ENCODE measurements around the gene RNASE13.

Gene RNASE13

DNA sequence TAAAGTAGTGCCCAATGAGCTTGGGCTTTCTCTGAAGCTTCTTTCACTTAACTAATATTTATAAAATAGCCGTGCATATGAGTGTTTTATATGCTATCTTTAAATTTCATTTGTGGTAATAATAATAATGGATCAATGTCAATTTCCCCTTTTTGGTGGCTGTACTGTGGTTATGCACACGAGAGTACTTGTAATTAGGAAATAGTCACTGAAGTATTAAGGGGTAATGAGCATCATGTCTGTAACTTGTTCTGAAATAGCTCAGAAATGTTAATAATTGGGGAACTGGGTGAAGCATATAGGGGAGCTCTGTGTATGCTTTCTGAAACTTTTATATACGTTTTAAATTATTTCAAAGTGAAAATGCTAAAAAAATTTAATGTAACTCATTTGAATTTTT lies 16.0 kb upstream of the RNASE13 start:
- ATAC-seq: no peak
- TF ChIP-seq BACH2 (CRISPR knock-in tag; IDR thresholded peaks at IDR 0.05; ENCODE audit: borderline replicate concordance): no peak
- TF ChIP-seq ZNF70 (CRISPR knock-in tag; IDR thresholded peaks at IDR 0.05): no peak
- TF ChIP-seq, protein P1, sequence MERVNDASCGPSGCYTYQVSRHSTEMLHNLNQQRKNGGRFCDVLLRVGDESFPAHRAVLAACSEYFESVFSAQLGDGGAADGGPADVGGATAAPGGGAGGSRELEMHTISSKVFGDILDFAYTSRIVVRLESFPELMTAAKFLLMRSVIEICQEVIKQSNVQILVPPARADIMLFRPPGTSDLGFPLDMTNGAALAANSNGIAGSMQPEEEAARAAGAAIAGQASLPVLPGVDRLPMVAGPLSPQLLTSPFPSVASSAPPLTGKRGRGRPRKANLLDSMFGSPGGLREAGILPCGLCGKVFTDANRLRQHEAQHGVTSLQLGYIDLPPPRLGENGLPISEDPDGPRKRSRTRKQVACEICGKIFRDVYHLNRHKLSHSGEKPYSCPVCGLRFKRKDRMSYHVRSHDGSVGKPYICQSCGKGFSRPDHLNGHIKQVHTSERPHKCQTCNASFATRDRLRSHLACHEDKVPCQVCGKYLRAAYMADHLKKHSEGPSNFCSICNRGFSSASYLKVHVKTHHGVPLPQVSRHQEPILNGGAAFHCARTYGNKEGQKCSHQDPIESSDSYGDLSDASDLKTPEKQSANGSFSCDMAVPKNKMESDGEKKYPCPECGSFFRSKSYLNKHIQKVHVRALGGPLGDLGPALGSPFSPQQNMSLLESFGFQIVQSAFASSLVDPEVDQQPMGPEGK (CRISPR knock-in tag; IDR thresholded peaks at IDR 0.05; ENCODE audit: borderline replicate concordance): no peak
- TF ChIP-seq ISL1 (CRISPR knock-in tag; IDR thresholded peaks at IDR 0.05): no peak
- no peak for TF ChIP-seq ZC3H10 (CRISPR knock-in tag; IDR thresholded peaks at IDR 0.05)
- TF ChIP-seq ESRRG (CRISPR knock-in tag; IDR thresholded peaks at IDR 0.05): no peak
- TF ChIP-seq, protein P2, sequence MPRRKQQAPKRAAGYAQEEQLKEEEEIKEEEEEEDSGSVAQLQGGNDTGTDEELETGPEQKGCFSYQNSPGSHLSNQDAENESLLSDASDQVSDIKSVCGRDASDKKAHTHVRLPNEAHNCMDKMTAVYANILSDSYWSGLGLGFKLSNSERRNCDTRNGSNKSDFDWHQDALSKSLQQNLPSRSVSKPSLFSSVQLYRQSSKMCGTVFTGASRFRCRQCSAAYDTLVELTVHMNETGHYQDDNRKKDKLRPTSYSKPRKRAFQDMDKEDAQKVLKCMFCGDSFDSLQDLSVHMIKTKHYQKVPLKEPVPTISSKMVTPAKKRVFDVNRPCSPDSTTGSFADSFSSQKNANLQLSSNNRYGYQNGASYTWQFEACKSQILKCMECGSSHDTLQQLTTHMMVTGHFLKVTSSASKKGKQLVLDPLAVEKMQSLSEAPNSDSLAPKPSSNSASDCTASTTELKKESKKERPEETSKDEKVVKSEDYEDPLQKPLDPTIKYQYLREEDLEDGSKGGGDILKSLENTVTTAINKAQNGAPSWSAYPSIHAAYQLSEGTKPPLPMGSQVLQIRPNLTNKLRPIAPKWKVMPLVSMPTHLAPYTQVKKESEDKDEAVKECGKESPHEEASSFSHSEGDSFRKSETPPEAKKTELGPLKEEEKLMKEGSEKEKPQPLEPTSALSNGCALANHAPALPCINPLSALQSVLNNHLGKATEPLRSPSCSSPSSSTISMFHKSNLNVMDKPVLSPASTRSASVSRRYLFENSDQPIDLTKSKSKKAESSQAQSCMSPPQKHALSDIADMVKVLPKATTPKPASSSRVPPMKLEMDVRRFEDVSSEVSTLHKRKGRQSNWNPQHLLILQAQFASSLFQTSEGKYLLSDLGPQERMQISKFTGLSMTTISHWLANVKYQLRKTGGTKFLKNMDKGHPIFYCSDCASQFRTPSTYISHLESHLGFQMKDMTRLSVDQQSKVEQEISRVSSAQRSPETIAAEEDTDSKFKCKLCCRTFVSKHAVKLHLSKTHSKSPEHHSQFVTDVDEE (CRISPR knock-in tag; IDR thresholded peaks at IDR 0.05): no peak
- TF ChIP-seq SNAI2 (CRISPR knock-in tag; IDR thresholded peaks at IDR 0.05): no peak
- TF ChIP-seq, protein P3, sequence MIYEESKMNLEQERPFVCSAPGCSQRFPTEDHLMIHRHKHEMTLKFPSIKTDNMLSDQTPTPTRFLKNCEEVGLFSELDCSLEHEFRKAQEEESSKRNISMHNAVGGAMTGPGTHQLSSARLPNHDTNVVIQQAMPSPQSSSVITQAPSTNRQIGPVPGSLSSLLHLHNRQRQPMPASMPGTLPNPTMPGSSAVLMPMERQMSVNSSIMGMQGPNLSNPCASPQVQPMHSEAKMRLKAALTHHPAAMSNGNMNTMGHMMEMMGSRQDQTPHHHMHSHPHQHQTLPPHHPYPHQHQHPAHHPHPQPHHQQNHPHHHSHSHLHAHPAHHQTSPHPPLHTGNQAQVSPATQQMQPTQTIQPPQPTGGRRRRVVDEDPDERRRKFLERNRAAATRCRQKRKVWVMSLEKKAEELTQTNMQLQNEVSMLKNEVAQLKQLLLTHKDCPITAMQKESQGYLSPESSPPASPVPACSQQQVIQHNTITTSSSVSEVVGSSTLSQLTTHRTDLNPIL (CRISPR knock-in tag; IDR thresholded peaks at IDR 0.05; ENCODE audit: low read depth): no peak
- no peak for TF ChIP-seq ZFP30 (CRISPR knock-in tag; IDR thresholded peaks at IDR 0.05)

DNA sequence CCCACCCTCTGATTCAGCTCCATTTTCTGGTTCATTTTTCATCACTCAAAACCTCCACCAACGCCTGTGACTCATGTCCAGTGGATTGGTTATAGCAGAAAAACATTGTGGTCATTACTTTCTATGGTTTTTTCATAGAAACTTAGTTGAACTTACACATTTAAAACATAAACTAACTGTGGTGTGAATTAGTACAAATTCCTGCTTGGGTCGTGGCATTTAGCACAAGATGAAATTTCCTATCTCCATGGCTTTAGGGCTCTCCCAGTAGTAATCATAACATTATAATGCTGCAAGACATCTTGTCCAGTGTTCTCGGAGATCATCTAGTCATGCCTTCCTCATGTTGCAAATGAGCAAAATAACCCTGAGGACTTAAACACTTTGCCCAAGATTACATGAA lies 14.7 kb upstream of the RNASE13 start:
- no peak for TF ChIP-seq RARB (CRISPR knock-in tag; IDR thresholded peaks at IDR 0.05)
- TF ChIP-seq ZFP30 (CRISPR knock-in tag; IDR thresholded peaks at IDR 0.05): no peak
- TF ChIP-seq CSDC2 (CRISPR knock-in tag; IDR thresholded peaks at IDR 0.05): no peak
- TF ChIP-seq, protein P4, sequence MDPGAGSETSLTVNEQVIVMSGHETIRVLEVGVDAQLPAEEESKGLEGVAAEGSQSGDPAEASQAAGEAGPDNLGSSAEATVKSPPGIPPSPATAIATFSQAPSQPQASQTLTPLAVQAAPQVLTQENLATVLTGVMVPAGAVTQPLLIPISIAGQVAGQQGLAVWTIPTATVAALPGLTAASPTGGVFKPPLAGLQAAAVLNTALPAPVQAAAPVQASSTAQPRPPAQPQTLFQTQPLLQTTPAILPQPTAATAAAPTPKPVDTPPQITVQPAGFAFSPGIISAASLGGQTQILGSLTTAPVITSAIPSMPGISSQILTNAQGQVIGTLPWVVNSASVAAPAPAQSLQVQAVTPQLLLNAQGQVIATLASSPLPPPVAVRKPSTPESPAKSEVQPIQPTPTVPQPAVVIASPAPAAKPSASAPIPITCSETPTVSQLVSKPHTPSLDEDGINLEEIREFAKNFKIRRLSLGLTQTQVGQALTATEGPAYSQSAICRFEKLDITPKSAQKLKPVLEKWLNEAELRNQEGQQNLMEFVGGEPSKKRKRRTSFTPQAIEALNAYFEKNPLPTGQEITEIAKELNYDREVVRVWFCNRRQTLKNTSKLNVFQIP (CRISPR knock-in tag; IDR thresholded peaks at IDR 0.05; ENCODE audit: borderline replicate concordance, low read depth): no peak
- TF ChIP-seq TOX (CRISPR knock-in tag; IDR thresholded peaks at IDR 0.05; ENCODE audit: borderline replicate concordance): no peak
- TF ChIP-seq ZC3H10 (CRISPR knock-in tag; IDR thresholded peaks at IDR 0.05): no peak
- no peak for TF ChIP-seq OSR1 (CRISPR knock-in tag; IDR thresholded peaks at IDR 0.05)
- ATAC-seq: no peak

DNA sequence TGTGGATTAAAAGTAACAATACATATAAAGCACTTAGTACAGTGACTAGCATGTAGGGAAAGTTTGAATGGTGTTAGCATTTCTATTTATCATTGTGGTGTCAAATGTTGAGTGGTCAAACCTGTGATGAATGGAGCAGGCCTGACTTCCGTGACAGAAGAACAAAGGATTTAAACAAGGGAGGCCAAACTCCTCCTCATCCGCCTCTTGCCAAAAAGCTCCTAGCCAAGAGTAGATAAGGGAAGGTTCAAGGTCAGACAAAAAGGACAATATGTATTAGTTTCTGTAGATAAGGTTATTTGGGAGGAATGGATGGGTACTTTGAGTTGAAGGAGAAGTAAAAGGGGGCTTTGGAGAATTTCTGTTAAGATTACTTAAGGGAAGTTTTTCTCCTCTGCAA lies 14.0 kb upstream of the RNASE13 start:
- no peak for ATAC-seq
- no peak for TF ChIP-seq RARB (CRISPR knock-in tag; IDR thresholded peaks at IDR 0.05)
- no peak for TF ChIP-seq ZNF565 (CRISPR knock-in tag; conservative IDR thresholded peaks at IDR 0.05; ENCODE audit: low read depth)
- TF ChIP-seq GLIS3 (CRISPR knock-in tag; IDR thresholded peaks at IDR 0.05): no peak
- TF ChIP-seq ZNF8 (CRISPR knock-in tag; IDR thresholded peaks at IDR 0.05): no peak
- TF ChIP-seq ESRRG (CRISPR knock-in tag; IDR thresholded peaks at IDR 0.05): no peak
- no peak for TF ChIP-seq ZFP3 (CRISPR knock-in tag; IDR thresholded peaks at IDR 0.05)
- no peak for TF ChIP-seq BACH2 (CRISPR knock-in tag; IDR thresholded peaks at IDR 0.05; ENCODE audit: borderline replicate concordance)
- no peak for TF ChIP-seq PPARA (CRISPR knock-in tag; IDR thresholded peaks at IDR 0.05; ENCODE audit: borderline replicate concordance)
- TF ChIP-seq ZNF70 (CRISPR knock-in tag; IDR thresholded peaks at IDR 0.05): no peak
- no peak for TF ChIP-seq ARNTL (CRISPR knock-in tag; IDR thresholded peaks at IDR 0.05; ENCODE audit: borderline replicate concordance, low read depth)
- TF ChIP-seq, protein P5, sequence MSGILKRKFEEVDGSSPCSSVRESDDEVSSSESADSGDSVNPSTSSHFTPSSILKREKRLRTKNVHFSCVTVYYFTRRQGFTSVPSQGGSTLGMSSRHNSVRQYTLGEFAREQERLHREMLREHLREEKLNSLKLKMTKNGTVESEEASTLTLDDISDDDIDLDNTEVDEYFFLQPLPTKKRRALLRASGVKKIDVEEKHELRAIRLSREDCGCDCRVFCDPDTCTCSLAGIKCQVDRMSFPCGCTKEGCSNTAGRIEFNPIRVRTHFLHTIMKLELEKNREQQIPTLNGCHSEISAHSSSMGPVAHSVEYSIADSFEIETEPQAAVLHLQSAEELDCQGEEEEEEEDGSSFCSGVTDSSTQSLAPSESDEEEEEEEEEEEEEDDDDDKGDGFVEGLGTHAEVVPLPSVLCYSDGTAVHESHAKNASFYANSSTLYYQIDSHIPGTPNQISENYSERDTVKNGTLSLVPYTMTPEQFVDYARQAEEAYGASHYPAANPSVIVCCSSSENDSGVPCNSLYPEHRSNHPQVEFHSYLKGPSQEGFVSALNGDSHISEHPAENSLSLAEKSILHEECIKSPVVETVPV (CRISPR knock-in tag; IDR thresholded peaks at IDR 0.05): no peak
- TF ChIP-seq ZC3H10 (CRISPR knock-in tag; IDR thresholded peaks at IDR 0.05): no peak
- no peak for TF ChIP-seq CSDC2 (CRISPR knock-in tag; IDR thresholded peaks at IDR 0.05)
- TF ChIP-seq SNAI2 (CRISPR knock-in tag; IDR thresholded peaks at IDR 0.05): no peak
- TF ChIP-seq, protein P1 (CRISPR knock-in tag; IDR thresholded peaks at IDR 0.05; ENCODE audit: borderline replicate concordance): no peak
- TF ChIP-seq, protein P4 (CRISPR knock-in tag; IDR thresholded peaks at IDR 0.05; ENCODE audit: borderline replicate concordance, low read depth): no peak

All from SK-N-SH treated with all-trans-retinoic acid at 6 μM for 48 hours (cell line).